Measurements from ENCODE around the gene ZNF200. TPM values are rescaled to one million over a fixed set of nuclear protein-coding genes. Genes with fewer than 3 reads are reported as not detected.

ZNF200 gene
- total and polyA plus RNA-seq, 2 of the 13 experiments (the other 11 are each of a cell fraction or from before 2014, with no cell fraction given): 3.5 to 16.5 TPM

GRCh38 chr16:3189869-3190268 is 45.1 kb downstream of the ZNF200 start:
- Histone ChIP-seq H3K27ac (ENCODE audit: extremely low read length, insufficient read depth, low read length) (no peak overlapping the region), H3K9me3 (ENCODE audit: low read length) (no peaks in the 10 kb centered on the region), H3K4me1 (ENCODE audit: insufficient read depth, low read length) (peaks cover 50% of the 10 kb centered on the region), H3K79me2 (ENCODE audit: insufficient read depth, low read length) (no peaks in the 10 kb centered on the region), H3K9ac (ENCODE audit: insufficient read depth, low read depth, low read length) (0 out of 2 replicates have a peak overlapping the region, but pooled peaks have one; percentile 3), H3K4me2 (ENCODE audit: low read depth, low read length) (peak overlapping the region; percentile 88), H2AFZ (ENCODE audit: low read length) (no peak overlapping the region), H3K4me3 (replicated peaks in 1 of 3; ENCODE audit: insufficient read depth in 1 of 3, low read depth in 2 of 3, low read length in 3 of 3) (peak overlapping the region; percentile 72 to 91 (median 76)), H3K27me3 (ENCODE audit: control insufficient read depth in 1 of 2, insufficient read depth in 2 of 2, low read length in 2 of 2) (no peaks in the 10 kb centered on the region), H4K20me1 (ENCODE audit: insufficient read depth, low read length) (no peaks in the 10 kb centered on the region), H3K36me3 (replicated peaks in 1 of 2; ENCODE audit: control insufficient read depth in 1 of 2, insufficient read depth in 2 of 2, low read length in 2 of 2) (no peaks in the 10 kb centered on the region)
- DNase-seq (ENCODE audit: low spot score) (no peak), ATAC-seq (no peak), FAIRE-seq (no peak)
- WGBS (ENCODE audit: low lambda C conversion rate): 37% methylated on average over 10 of the region's 11 CpGs
- intact Hi-C loops (cut with micrococcal nuclease; ENCODE audit: unreplicated experiment): loop anchor here (5.0 kb wide), 2 partner anchors 38 to 72 kb away; no protein-coding TSS in a partner anchor
- no TSS peak for BruUV-seq (replicated peaks)
- POLR2A ChIA-PET: interaction anchor here (1.4 to 3.0 kb wide), 3 partner anchors 8 to 74 kb away, joined by 4 to 22 read pairs (median 7); no protein-coding TSS in a partner anchor
- in situ Hi-C loops (cut with HindIII; ENCODE audit: extremely low pct_ligation_motif_present, low pct_unique_long_range_greater_than_20kb): no loop called here
- CTCF ChIA-PET (ENCODE audit: low intra/inter-chr PET ratio, low total read pairs): no interaction called here
- TF ChIP-seq ZNF607 (CRISPR knock-in tag; IDR thresholded peaks at IDR 0.05; ENCODE audit: borderline replicate concordance) (peak; percentile 30; the same call in 1 of the 2 replicates), CHD4 (IDR thresholded peaks at IDR 0.05; ENCODE audit: borderline replicate concordance, low read length) (peak; percentile 15; the same call in 1 of the 2 replicates), HMGA1 (CRISPR knock-in tag; conservative IDR thresholded peaks at IDR 0.05) (no peak), ZNF530 (CRISPR knock-in tag; IDR thresholded peaks at IDR 0.05; ENCODE audit: low read depth) (no peak), TSC22D2 (CRISPR knock-in tag; IDR thresholded peaks at IDR 0.05; ENCODE audit: borderline replicate concordance) (0 out of 2 replicates have a peak, but pooled peaks have one; percentile 1)

DNA sequence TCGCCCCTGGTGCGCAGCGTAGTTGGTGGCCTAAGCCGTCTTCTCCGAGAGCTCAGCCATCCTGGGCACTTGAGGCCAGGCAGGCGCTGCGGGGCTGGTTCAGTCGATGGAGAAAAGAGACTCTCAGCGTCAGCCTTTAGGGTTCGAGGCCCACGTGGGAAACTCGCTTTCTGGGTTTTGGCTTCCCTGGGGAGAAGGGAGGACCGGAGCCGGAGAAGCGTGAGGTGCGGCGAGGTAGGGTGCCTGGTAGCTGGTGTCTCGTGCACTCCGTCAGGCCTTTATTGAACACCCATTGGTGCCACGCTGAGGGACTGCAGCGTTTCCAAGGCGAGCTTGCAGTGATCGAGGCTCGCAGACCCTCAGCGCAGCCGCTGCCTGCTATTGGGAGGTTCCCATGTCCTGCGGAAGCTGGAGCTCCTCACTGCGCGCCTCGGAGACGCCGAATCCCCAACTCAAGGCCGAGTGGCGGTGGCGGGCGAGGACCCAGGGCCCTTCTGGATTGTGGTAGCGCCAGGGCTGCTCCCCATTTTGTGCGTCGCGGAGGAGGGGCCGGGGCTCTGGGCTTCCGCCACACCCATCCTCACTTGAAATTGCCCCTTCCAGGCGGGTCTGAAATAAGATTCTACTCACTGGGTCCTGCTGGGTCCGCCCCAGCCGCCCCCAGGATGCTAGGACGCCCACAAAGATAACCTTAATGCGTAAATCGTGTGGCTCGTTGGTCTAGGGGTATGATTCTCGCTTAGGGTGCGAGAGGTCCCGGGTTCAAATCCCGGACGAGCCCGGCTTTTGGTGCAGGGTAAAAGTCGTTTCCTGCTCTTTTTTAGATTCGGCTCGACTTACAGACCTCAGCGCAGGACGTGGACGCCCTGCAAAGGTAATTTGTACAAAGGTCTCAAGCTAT is 45.8 kb downstream of the ZNF200 start:
- FAIRE-seq (no peak), DNase-seq (ENCODE audit: low spot score) (peak; percentile 60), ATAC-seq (peak; percentile 26)
- peak overlapping the region; percentile 72 to 91 (median 76) for H3K4me3 ChIP-seq (replicated peaks in 1 of 3; ENCODE audit: insufficient read depth in 1 of 3, low read depth in 2 of 3, low read length in 3 of 3)
- in situ Hi-C loops (cut with HindIII; ENCODE audit: extremely low pct_ligation_motif_present, low pct_unique_long_range_greater_than_20kb): no loop called here
- H3K27ac ChIP-seq (ENCODE audit: extremely low read length, insufficient read depth, low read length): peak overlapping the region; percentile 40
- H3K4me1 ChIP-seq (ENCODE audit: insufficient read depth, low read length): peaks cover 43% of the 10 kb centered on the region
- peak overlapping the region; percentile 88 for H3K4me2 ChIP-seq (ENCODE audit: low read depth, low read length)
- intact Hi-C loops (cut with micrococcal nuclease; ENCODE audit: unreplicated experiment): loop anchor here (5.0 kb wide), 1 partner anchor 37 kb away; no protein-coding TSS in a partner anchor
- ChIA-PET POLR2A (interaction anchor here (1.2 to 3.0 kb wide), 4 partner anchors 9 to 78 kb away, joined by 3 to 22 read pairs (median 6); no protein-coding TSS in a partner anchor), CTCF (ENCODE audit: low intra/inter-chr PET ratio, low total read pairs) (no interaction called here)
- H3K27me3 ChIP-seq (ENCODE audit: control insufficient read depth in 1 of 2, insufficient read depth in 2 of 2, low read length in 2 of 2): no peaks in the 10 kb centered on the region
- H3K79me2 ChIP-seq (ENCODE audit: insufficient read depth, low read length): no peaks in the 10 kb centered on the region
- peak overlapping the region; percentile 67 for H2AFZ ChIP-seq (ENCODE audit: low read length)
- no peaks in the 10 kb centered on the region for H3K9me3 ChIP-seq (ENCODE audit: low read length)
- H3K9ac ChIP-seq (ENCODE audit: insufficient read depth, low read depth, low read length): peak overlapping the region; percentile 57
- no peaks in the 10 kb centered on the region for H3K36me3 ChIP-seq (replicated peaks in 1 of 2; ENCODE audit: control insufficient read depth in 1 of 2, insufficient read depth in 2 of 2, low read length in 2 of 2)
- 15% methylated on average over 47 of the region's 61 CpGs for WGBS (ENCODE audit: low lambda C conversion rate)
- BruUV-seq (replicated peaks): no TSS peak
- H4K20me1 ChIP-seq (ENCODE audit: insufficient read depth, low read length): no peaks in the 10 kb centered on the region
- TF ChIP-seq MIXL1 (CRISPR knock-in tag; IDR thresholded peaks at IDR 0.05) (0 out of 2 replicates have a peak, but pooled peaks have one; percentile 21), GRHL1 (CRISPR knock-in tag; conservative IDR thresholded peaks at IDR 0.05) (no peak), ZFY (CRISPR knock-in tag; IDR thresholded peaks at IDR 0.05) (peak; percentile 36; the same call in 1 of the 2 replicates), BHLHE40 (IDR thresholded peaks at IDR 0.05; ENCODE audit: low read length) (no peak)
- TF ChIP-seq, protein P1, sequence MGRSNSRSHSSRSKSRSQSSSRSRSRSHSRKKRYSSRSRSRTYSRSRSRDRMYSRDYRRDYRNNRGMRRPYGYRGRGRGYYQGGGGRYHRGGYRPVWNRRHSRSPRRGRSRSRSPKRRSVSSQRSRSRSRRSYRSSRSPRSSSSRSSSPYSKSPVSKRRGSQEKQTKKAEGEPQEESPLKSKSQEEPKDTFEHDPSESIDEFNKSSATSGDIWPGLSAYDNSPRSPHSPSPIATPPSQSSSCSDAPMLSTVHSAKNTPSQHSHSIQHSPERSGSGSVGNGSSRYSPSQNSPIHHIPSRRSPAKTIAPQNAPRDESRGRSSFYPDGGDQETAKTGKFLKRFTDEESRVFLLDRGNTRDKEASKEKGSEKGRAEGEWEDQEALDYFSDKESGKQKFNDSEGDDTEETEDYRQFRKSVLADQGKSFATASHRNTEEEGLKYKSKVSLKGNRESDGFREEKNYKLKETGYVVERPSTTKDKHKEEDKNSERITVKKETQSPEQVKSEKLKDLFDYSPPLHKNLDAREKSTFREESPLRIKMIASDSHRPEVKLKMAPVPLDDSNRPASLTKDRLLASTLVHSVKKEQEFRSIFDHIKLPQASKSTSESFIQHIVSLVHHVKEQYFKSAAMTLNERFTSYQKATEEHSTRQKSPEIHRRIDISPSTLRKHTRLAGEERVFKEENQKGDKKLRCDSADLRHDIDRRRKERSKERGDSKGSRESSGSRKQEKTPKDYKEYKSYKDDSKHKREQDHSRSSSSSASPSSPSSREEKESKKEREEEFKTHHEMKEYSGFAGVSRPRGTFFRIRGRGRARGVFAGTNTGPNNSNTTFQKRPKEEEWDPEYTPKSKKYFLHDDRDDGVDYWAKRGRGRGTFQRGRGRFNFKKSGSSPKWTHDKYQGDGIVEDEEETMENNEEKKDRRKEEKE (IDR thresholded peaks at IDR 0.05): no peak
- TF ChIP-seq, protein P2, sequence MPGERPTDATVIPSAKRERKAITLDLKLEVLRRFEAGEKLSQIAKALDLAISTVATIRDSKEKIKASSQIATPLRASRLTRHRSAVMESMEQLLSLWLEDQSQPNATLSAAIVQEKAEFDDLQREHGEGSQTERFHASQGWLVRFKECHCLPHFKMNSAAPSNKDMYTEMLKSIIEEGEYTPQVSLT (CRISPR knock-in tag; IDR thresholded peaks at IDR 0.05; ENCODE audit: borderline replicate concordance, low read depth): no peak

Measured in HepG2 (cell line).